Cerebellar cortex (tissue), 1 donor: Measurements from ENCODE around the gene COPZ1.

Experiments used
- DNase-seq: peaks from one replicate; pipeline ENCODE4 v3.0.0-alpha.2; 2015; ENCODE audit warnings: low spot score

The COPZ1 gene

GRCh38 chr12:54359762-54360351 is 34.9 kb downstream of the COPZ1 start:
- DNase-seq = no peak

GRCh38 chr12:54360717-54361456 is 36.0 kb downstream of the COPZ1 start:
- DNase-seq = peak; percentile 94

- no peak for DNase-seq
These were observed 38.1 kb downstream of the COPZ1 start for GRCh38 chr12:54363047-54363446.

- no peak for DNase-seq
These were observed 38.7 kb downstream of the COPZ1 start for GRCh38 chr12:54363618-54364017.

GRCh38 chr12:54364413-54364812 is 39.5 kb downstream of the COPZ1 start, which contains the start of gene GPR84:
Gene GPR84, minus strand, starts transcription at chr12:54364486. Its CDS starts 635 bp downstream, at chr12:54363851.
- DNase-seq = no peak

GRCh38 chr12:54368025-54368708 is 43.2 kb downstream of the COPZ1 start:
- DNase-seq = no peak

- DNase-seq = peak; percentile 90
These were observed 44.0 kb downstream of the COPZ1 start for GRCh38 chr12:54368709-54369596.

GRCh38 chr12:54369597-54370131 is 44.7 kb downstream of the COPZ1 start:
- no peak for DNase-seq

- peak; percentile 75 for DNase-seq
These were observed 45.3 kb downstream of the COPZ1 start for GRCh38 chr12:54370171-54370730.

GRCh38 chr12:54371328-54372112 is 46.6 kb downstream of the COPZ1 start:
- DNase-seq = no peak

- DNase-seq = no peak
These were observed 47.3 kb downstream of the COPZ1 start for GRCh38 chr12:54372113-54372806.

- no peak for DNase-seq
These were observed 49.0 kb downstream of the COPZ1 start for GRCh38 chr12:54373649-54374561.

- DNase-seq = no peak
These were observed 49.8 kb downstream of the COPZ1 start for GRCh38 chr12:54374562-54375258.

- no peak for DNase-seq
These were observed 50.3 kb downstream of the COPZ1 start for GRCh38 chr12:54375259-54375579.

- DNase-seq = no peak
These were observed 51.7 kb downstream of the COPZ1 start for GRCh38 chr12:54376596-54376995.

GRCh38 chr12:54377007-54377406 is 52.1 kb downstream of the COPZ1 start:
- DNase-seq = no peak

- DNase-seq = no peak
These were observed 53.0 kb downstream of the COPZ1 start for GRCh38 chr12:54377797-54378515.
